NCI-H1105 treated with DMSO at 0.1 percent for 48 hours (cell line): ENCODE measurements around the gene FBXO36.
"Not testable (repeated sequence)": the region's sequence is repeated elsewhere in the genome, so short reads cannot be mapped to it uniquely, and the experiment has no call there.

ENCODE experiments used
- DNase-seq: peaks from one replicate; lab custom pipeline; 2025; lab: John Stamatoyannopoulos, UW

FBXO36 gene

GRCh38 chr2:229922449-229923386 lies at the start of gene FBXO36:
Gene FBXO36, plus strand, starts transcription at chr2:229922503. Its CDS starts 11 bp downstream, at chr2:229922514.
- DNase-seq: peak; percentile 88

GRCh38 chr2:229873123-229873581 lies 49.2 kb upstream of the FBXO36 start:
- no peak for DNase-seq

GRCh38 chr2:229874647-229875046 lies 47.7 kb upstream of the FBXO36 start:
- DNase-seq: no peak

- no peak for DNase-seq
Measured at GRCh38 chr2:229875549-229875948, 46.8 kb upstream of the FBXO36 start.

GRCh38 chr2:229879191-229879950 lies 42.9 kb upstream of the FBXO36 start:
- DNase-seq: no peak

GRCh38 chr2:229880892-229881586 lies 41.3 kb upstream of the FBXO36 start:
- no peak for DNase-seq

- DNase-seq: no peak
Measured at GRCh38 chr2:229882583-229882982, 39.7 kb upstream of the FBXO36 start.

GRCh38 chr2:229884775-229885699 lies 37.3 kb upstream of the FBXO36 start:
- DNase-seq: no peak

- DNase-seq: no peak
Measured at GRCh38 chr2:229887441-229887840, 34.9 kb upstream of the FBXO36 start.

GRCh38 chr2:229888031-229888430 lies 34.3 kb upstream of the FBXO36 start:
- DNase-seq: no peak

GRCh38 chr2:229889023-229889422 lies 33.3 kb upstream of the FBXO36 start:
- DNase-seq: no peak

GRCh38 chr2:229896857-229897256 lies 25.4 kb upstream of the FBXO36 start:
- DNase-seq: no peak

GRCh38 chr2:229899604-229900003 lies 22.7 kb upstream of the FBXO36 start:
- no peak for DNase-seq

- no peak for DNase-seq
Measured at GRCh38 chr2:229900012-229900411, 22.3 kb upstream of the FBXO36 start.

GRCh38 chr2:229900514-229900913 lies 21.8 kb upstream of the FBXO36 start:
- DNase-seq: not testable (repeated sequence)

GRCh38 chr2:229901819-229902218 lies 20.5 kb upstream of the FBXO36 start:
- DNase-seq: no peak

- no peak for DNase-seq
Measured at GRCh38 chr2:229903037-229903436, 19.3 kb upstream of the FBXO36 start.

- no peak for DNase-seq
Measured at GRCh38 chr2:229905601-229906000, 16.7 kb upstream of the FBXO36 start.

- no peak for DNase-seq
Measured at GRCh38 chr2:229909090-229909489, 13.2 kb upstream of the FBXO36 start.

- no peak for DNase-seq
Measured at GRCh38 chr2:229910147-229910831, 12.0 kb upstream of the FBXO36 start.
